Measurements from ENCODE around the gene TAB3.

Gene TAB3

GRCh38 chrX:30885136-30885535, 3.9 kb downstream of the TAB3 start:
- no peak for DNase-seq

- DNase-seq: no peak
Observed at GRCh38 chrX:30883138-30883537, 5.9 kb downstream of the TAB3 start.

- DNase-seq: no peak
Observed at GRCh38 chrX:30881797-30882196, 7.3 kb downstream of the TAB3 start.

- no peak for DNase-seq
Observed at GRCh38 chrX:30881390-30881789, 7.7 kb downstream of the TAB3 start.

- DNase-seq: no peak
Observed at GRCh38 chrX:30880058-30880457, 9.0 kb downstream of the TAB3 start.

GRCh38 chrX:30876367-30876766, 12.7 kb downstream of the TAB3 start:
- DNase-seq: no peak

GRCh38 chrX:30875957-30876356, 13.1 kb downstream of the TAB3 start:
- no peak for DNase-seq

GRCh38 chrX:30874851-30875250, 14.2 kb downstream of the TAB3 start:
- DNase-seq: no peak

GRCh38 chrX:30870572-30870971, 18.5 kb downstream of the TAB3 start:
- DNase-seq: no peak

- DNase-seq: no peak
Observed at GRCh38 chrX:30865612-30866011, 23.4 kb downstream of the TAB3 start.

GRCh38 chrX:30865015-30865414, 24.0 kb downstream of the TAB3 start:
- DNase-seq: no peak

- DNase-seq: no peak
Observed at GRCh38 chrX:30864383-30864785, 24.7 kb downstream of the TAB3 start.

GRCh38 chrX:30863974-30864373, 25.1 kb downstream of the TAB3 start:
- DNase-seq: no peak

- no peak for DNase-seq
Observed at GRCh38 chrX:30858098-30858497, 31.0 kb downstream of the TAB3 start.

GRCh38 chrX:30851449-30851848, 37.6 kb downstream of the TAB3 start:
- no peak for DNase-seq

GRCh38 chrX:30835373-30835772, 53.7 kb downstream of the TAB3 start:
- DNase-seq: no peak

GRCh38 chrX:30833896-30834295, 55.2 kb downstream of the TAB3 start:
- DNase-seq: no peak

- no peak for DNase-seq
Observed at GRCh38 chrX:30831082-30831481, 58.0 kb downstream of the TAB3 start.

- no peak for DNase-seq
Observed at GRCh38 chrX:30830326-30830943, 58.6 kb downstream of the TAB3 start.

GRCh38 chrX:30824275-30824674, 64.8 kb downstream of the TAB3 start:
- DNase-seq: no peak

- DNase-seq: no peak
Observed at GRCh38 chrX:30822764-30823163, 66.3 kb downstream of the TAB3 start.

GRCh38 chrX:30822068-30822681, 66.9 kb downstream of the TAB3 start:
- no peak for DNase-seq

- DNase-seq: no peak
Observed at GRCh38 chrX:30821116-30821515, 67.9 kb downstream of the TAB3 start.

GRCh38 chrX:30819080-30819479, 70.0 kb downstream of the TAB3 start:
- no peak for DNase-seq

- no peak for DNase-seq
Observed at GRCh38 chrX:30816079-30816478, 73.0 kb downstream of the TAB3 start.

Measured in activated naive CD4-positive, alpha-beta T cell (primary cell).